ENCODE measurements around the gene KRTAP2-2.
"Not testable (repeated sequence)": the region's sequence is repeated elsewhere in the genome, so short reads cannot be mapped to it uniquely, and the experiment has no call there.

The KRTAP2-2 gene

GRCh38 chr17:41065829-41066624 is 11.0 kb upstream of the KRTAP2-2 start, which contains the start of gene KRTAP2-4:
TSS of gene KRTAP2-4 (minus strand) at chr17:41065879. CDS start at chr17:41065845, 34 bp downstream.
- no peak for TF ChIP-seq CTCF (IDR thresholded peaks at IDR 0.05)
- Histone ChIP-seq H3K36me3 (ENCODE audit: control insufficient read depth, insufficient read depth, low read length) (no peaks in the 10 kb centered on the region), H3K4me1 (no peaks in the 10 kb centered on the region), H3K79me2 (no peaks in the 10 kb centered on the region), H3K4me3 (ENCODE audit: low read depth, low read length) (no peak within 1 kb of the TSS), H3K27me3 (ENCODE audit: control insufficient read depth, insufficient read depth, low read length) (no peaks in the 10 kb centered on the region), H2AFZ (no peak within 1 kb of the TSS), H3K9me3 (ENCODE audit: control insufficient read depth, low read length) (no peaks in the 10 kb centered on the region), H3K4me2 (ENCODE audit: low read length) (no peak within 1 kb of the TSS), H3K9ac (no peak within 1 kb of the TSS), H3K27ac (no peak within 1 kb of the TSS)

GRCh38 chr17:41065016-41065689 is 10.1 kb upstream of the KRTAP2-2 start:
- not testable (repeated sequence) for H3K4me1 ChIP-seq; H3K79me2 ChIP-seq; H3K4me3 ChIP-seq (ENCODE audit: low read depth, low read length); H2AFZ ChIP-seq; H3K4me2 ChIP-seq (ENCODE audit: low read length); H3K9me3 ChIP-seq (ENCODE audit: control insufficient read depth, low read length); H3K27me3 ChIP-seq (ENCODE audit: control insufficient read depth, insufficient read depth, low read length); H3K36me3 ChIP-seq (ENCODE audit: control insufficient read depth, insufficient read depth, low read length); H3K27ac ChIP-seq; H3K9ac ChIP-seq

- TF ChIP-seq CTCF (IDR thresholded peaks at IDR 0.05), result no peak
- Histone ChIP-seq H2AFZ (no peak overlapping the region), H3K27me3 (ENCODE audit: control insufficient read depth, insufficient read depth, low read length) (no peaks in the 10 kb centered on the region), H3K36me3 (ENCODE audit: control insufficient read depth, insufficient read depth, low read length) (no peaks in the 10 kb centered on the region), H3K4me2 (ENCODE audit: low read length) (no peak overlapping the region), H3K79me2 (no peaks in the 10 kb centered on the region), H3K9me3 (ENCODE audit: control insufficient read depth, low read length) (no peaks in the 10 kb centered on the region), H3K27ac (no peak overlapping the region), H3K4me3 (ENCODE audit: low read depth, low read length) (no peak overlapping the region), H3K4me1 (no peaks in the 10 kb centered on the region), H3K9ac (no peak overlapping the region)
Measured at GRCh38 chr17:41064301-41064700, 9.3 kb upstream of the KRTAP2-2 start.

- no peak overlapping the region for H3K9ac ChIP-seq
- H3K9me3 ChIP-seq (ENCODE audit: control insufficient read depth, low read length), result no peaks in the 10 kb centered on the region
- no peaks in the 10 kb centered on the region for H3K79me2 ChIP-seq
- no peak overlapping the region for H3K4me3 ChIP-seq (ENCODE audit: low read depth, low read length)
- no peak overlapping the region for H3K27ac ChIP-seq
- no peaks in the 10 kb centered on the region for H3K4me1 ChIP-seq
- no peaks in the 10 kb centered on the region for H3K27me3 ChIP-seq (ENCODE audit: control insufficient read depth, insufficient read depth, low read length)
- no peaks in the 10 kb centered on the region for H3K36me3 ChIP-seq (ENCODE audit: control insufficient read depth, insufficient read depth, low read length)
- H2AFZ ChIP-seq, result no peak overlapping the region
- TF ChIP-seq CTCF (IDR thresholded peaks at IDR 0.05), result no peak
- no peak overlapping the region for H3K4me2 ChIP-seq (ENCODE audit: low read length)
Measured at GRCh38 chr17:41063449-41063848, 8.4 kb upstream of the KRTAP2-2 start.

- Histone ChIP-seq H3K27me3 (ENCODE audit: control insufficient read depth, insufficient read depth, low read length) (no peaks in the 10 kb centered on the region), H3K4me3 (ENCODE audit: low read depth, low read length) (no peak overlapping the region), H3K9me3 (ENCODE audit: control insufficient read depth, low read length) (no peaks in the 10 kb centered on the region), H3K4me1 (no peaks in the 10 kb centered on the region), H3K4me2 (ENCODE audit: low read length) (no peak overlapping the region), H3K9ac (no peak overlapping the region), H3K36me3 (ENCODE audit: control insufficient read depth, insufficient read depth, low read length) (no peaks in the 10 kb centered on the region), H3K27ac (no peak overlapping the region), H3K79me2 (no peaks in the 10 kb centered on the region), H2AFZ (no peak overlapping the region)
- no peak for TF ChIP-seq CTCF (IDR thresholded peaks at IDR 0.05)
Measured at GRCh38 chr17:41061964-41062363, 6.9 kb upstream of the KRTAP2-2 start.
